HCT116 (cell line): ENCODE results near the gene C11orf98. TPM values are rescaled to one million over a fixed set of nuclear protein-coding genes. Genes with fewer than 3 reads are reported as not detected.

Source experiments
- ATAC-seq: fragments of 200-7000 bp; cut with Tn5 transposase; 2 replicates; pipeline ENCODE4 v1.9.1; 2020; ENCODE audit warnings: mild to moderate bottlenecking, moderate library complexity
- BruUV-seq: library from RNA; stranded (reverse); fragments of 400-500 nt; replicated peaks from 2 replicates; lab custom pipeline; 2021; lab: Mats Ljungman, UMichigan
- CTCF ChIA-PET: fragments of 300-600 bp; sonication (Branson Sonifier 250); formaldehyde crosslinking; loops from one replicate; lab custom pipeline; 2021; ENCODE audit warnings: antibody characterized with exemption; lab: Charles Lee
- POLR2A ChIA-PET: fragments of 300-600, 350-600 bp; sonication (Branson Sonifier 250); formaldehyde crosslinking; loops from one replicate; lab custom pipeline; 2021; ENCODE audit warnings: antibody characterized with exemption; lab: Charles Lee
- RAD21 ChIA-PET, 2 experiments: fragments of 300-600 bp; sonication (Branson Sonifier 250); formaldehyde crosslinking; loops; one replicate each; lab custom pipeline; 2023; ENCODE audit warnings: low total read pairs in 2 of 2; ENCODE audit not compliant: uncharacterized antibody in 2 of 2, unreplicated experiment in 2 of 2, low non-redundant PET in 1 of 2; lab: Charles Lee
- DNase-seq: peaks from one replicate; pipeline ENCODE4 v3.0.0-alpha.2; 2010; ENCODE audit warnings: low read depth, low spot score
- H2AFZ ChIP-seq: fragments of 200-600 bp; shearing (Covaris generic), sonication (generic); 2 replicates; pipeline ENCODE4 v1.6.1; 2017; ENCODE audit warnings: low read depth, mixed run types, mixed read lengths, antibody characterized with exemption, low read length; ENCODE audit not compliant: poor library complexity, severe bottlenecking
- H3K27ac ChIP-seq: 2 replicates; pipeline ENCODE4 v1.5.1; 2012; ENCODE audit warnings: low read depth, low read length
- H3K27me3 ChIP-seq: fragments of 200-600 bp; sonication (generic); 2 replicates; pipeline ENCODE4 v1.6.1; 2016; ENCODE audit warnings: mixed run types, low read length, mixed read lengths; ENCODE audit not compliant: insufficient read depth
- H3K36me3 ChIP-seq, 2 experiments: fragments of 200-500 bp in 1 of 2; fragments of 200-600 bp in 1 of 2; sonication (Bioruptor generic) in 1 of 2; sonication (generic) in 1 of 2; 2 replicates each; pipeline versions ENCODE4 v1.5.1 to v1.6.1; 2014 to 2016; ENCODE audit warnings: low read length in 2 of 2, inconsistent platforms in 1 of 2, mixed read lengths in 1 of 2, mixed run types in 1 of 2; ENCODE audit not compliant: insufficient read depth in 2 of 2, control insufficient read depth in 1 of 2
- H3K4me1 ChIP-seq, 2 experiments: fragments of 200-600 bp in 1 of 2; sonication (generic) in 1 of 2; 2 replicates each; pipeline versions ENCODE4 v1.5.1 to v1.6.1; 2012 to 2017; ENCODE audit warnings: low read length in 2 of 2, inconsistent platforms in 1 of 2, mild to moderate bottlenecking in 1 of 2, mixed read lengths in 1 of 2, mixed run types in 1 of 2, moderate library complexity in 1 of 2; ENCODE audit not compliant: insufficient read depth in 2 of 2, control insufficient read depth in 1 of 2
- H3K4me2 ChIP-seq: fragments of 200-600 bp; sonication (generic); 2 replicates; pipeline ENCODE4 v1.6.1; 2017; ENCODE audit warnings: mixed run types, low read length, mixed read lengths
- H3K4me3 ChIP-seq, 2 experiments: fragments of 200-600 bp in 1 of 2; sonication (generic) in 1 of 2; replicated peaks in 1 of 2; 2 replicates each; pipeline ENCODE4 v1.5.1; 2011 to 2016; ENCODE audit warnings: low read length in 2 of 2, control low read depth in 1 of 2, low read depth in 1 of 2, mild to moderate bottlenecking in 1 of 2, mixed read lengths in 1 of 2, mixed run types in 1 of 2
- H3K79me2 ChIP-seq: fragments of 200-600 bp; sonication (generic); 2 replicates; pipeline ENCODE4 v1.6.1; 2017; ENCODE audit warnings: mild to moderate bottlenecking, mixed run types, low read length, moderate library complexity, mixed read lengths; ENCODE audit not compliant: insufficient read depth
- H3K9ac ChIP-seq: fragments of 200-600 bp; sonication (generic); 2 replicates; pipeline ENCODE4 v1.6.1; 2016; ENCODE audit warnings: low read length, mixed read lengths
- H3K9me2 ChIP-seq: fragments of 200-600 bp; sonication (generic), shearing (Covaris generic); 2 replicates; pipeline ENCODE4 v1.6.1; 2017; ENCODE audit warnings: mixed run types, mild to moderate bottlenecking, moderate library complexity; ENCODE audit not compliant: insufficient read depth
- H3K9me3 ChIP-seq, 2 experiments: fragments of 200-500 bp in 1 of 2; fragments of 200-600 bp in 1 of 2; sonication (Bioruptor generic) in 1 of 2; sonication (generic) in 1 of 2; 2 replicates each; pipeline ENCODE4 v1.6.1; 2014 to 2017; ENCODE audit warnings: low read length in 2 of 2, mixed read lengths in 2 of 2, inconsistent platforms in 1 of 2, low read depth in 1 of 2, mild to moderate bottlenecking in 1 of 2, mixed run types in 1 of 2, moderate library complexity in 1 of 2; ENCODE audit not compliant: control insufficient read depth in 1 of 2, insufficient read depth in 1 of 2
- H4K20me1 ChIP-seq: fragments of 200-600 bp; sonication (generic), shearing (Covaris generic); 2 replicates; pipeline ENCODE4 v1.6.1; 2017; ENCODE audit warnings: mixed run types, mild to moderate bottlenecking, moderate library complexity; ENCODE audit not compliant: insufficient read depth
- CBX3 ChIP-seq: IDR thresholded peaks from 2 replicates; pipeline ENCODE4 v1.6.1; 2012; ENCODE audit warnings: low read depth
- ELF1 ChIP-seq: IDR thresholded peaks from 2 replicates; pipeline ENCODE4 v1.6.1; 2012; ENCODE audit warnings: low read depth, borderline replicate concordance
- EZH2 ChIP-seq: fragments of 200-600 bp; sonication (generic); IDR thresholded peaks from 2 replicates; pipeline ENCODE4 v1.6.1; 2017; ENCODE audit warnings: antibody characterized with exemption, mixed run types
- EZH2phosphoT487 ChIP-seq: fragments of 200-600 bp; IDR thresholded peaks from 2 replicates; pipeline ENCODE4 v1.6.1; 2018; ENCODE audit warnings: antibody characterized with exemption, borderline replicate concordance
- JUND ChIP-seq: IDR thresholded peaks from 2 replicates; pipeline ENCODE4 v1.6.1; 2012
- POLR2A ChIP-seq: IDR thresholded peaks from 2 replicates; pipeline ENCODE4 v1.7.0; 2011; ENCODE audit warnings: borderline replicate concordance; ENCODE audit not compliant: insufficient read depth, insufficient read length; ENCODE audit errors: extremely low read depth
- RAD21 ChIP-seq: IDR thresholded peaks from 2 replicates; pipeline ENCODE4 v1.6.1; 2012; ENCODE audit warnings: low read depth, mild to moderate bottlenecking
- SP1 ChIP-seq: IDR thresholded peaks from 2 replicates; pipeline ENCODE4 v1.6.1; 2012; ENCODE audit warnings: low read depth
- SRF ChIP-seq: IDR thresholded peaks from 2 replicates; pipeline ENCODE4 v1.6.1; 2012; ENCODE audit warnings: low read depth
- TCF7L2 ChIP-seq: IDR thresholded peaks from 2 replicates; pipeline ENCODE4 v1.7.0; 2011; ENCODE audit warnings: borderline replicate concordance, inconsistent platforms; ENCODE audit not compliant: insufficient read depth, insufficient read length; ENCODE audit errors: extremely low read depth
- YY1 ChIP-seq: IDR thresholded peaks from 2 replicates; pipeline ENCODE4 v1.6.1; 2011; ENCODE audit warnings: low read length, low read depth, moderate library complexity, mild to moderate bottlenecking; ENCODE audit not compliant: insufficient replicate concordance; ENCODE audit errors: extremely low read depth
- ZFX ChIP-seq: fragments of 450-650 bp; IDR thresholded peaks from 2 replicates; pipeline ENCODE4 v1.6.1; 2017
- intact Hi-C: fragments of 100-400 bp; cut with micrococcal nuclease; formaldehyde crosslinking; loops from 2 replicates; pipeline ENCODE4 v1.10.0; 2022
- total RNA-seq: library from RNA; stranded (reverse); gene quantifications from one replicate; pipeline ENCODE4 v1.2.1, GENCODE V29; 2021; ENCODE audit not compliant: unreplicated experiment
- TF ChIP-seq, protein P1 (sequence below): IDR thresholded peaks from 2 replicates; pipeline ENCODE4 v1.6.1; 2012
- TF ChIP-seq, protein P2 (sequence below): IDR thresholded peaks from 2 replicates; pipeline ENCODE4 v1.6.1; 2012
- TF ChIP-seq, protein P3 (sequence below), 3 experiments: fragments of 200-600 bp in 1 of 3; sonication (generic) in 1 of 3; IDR thresholded peaks in 2 of 3; conservative IDR thresholded peaks in 1 of 3; 2 replicates each; pipeline ENCODE4 v1.5.1; 2012 to 2017; ENCODE audit warnings: low read depth in 2 of 3, low read length in 2 of 3, antibody characterized with exemption in 1 of 3, borderline replicate concordance in 1 of 3, control low read depth in 1 of 3, mild to moderate bottlenecking in 1 of 3, mixed read lengths in 1 of 3, mixed run types in 1 of 3, moderate library complexity in 1 of 3; ENCODE audit not compliant: insufficient read depth in 1 of 3

C11orf98 gene
- total RNA-seq, 1 experiment from 2014 or later = 121 TPM

DNA sequence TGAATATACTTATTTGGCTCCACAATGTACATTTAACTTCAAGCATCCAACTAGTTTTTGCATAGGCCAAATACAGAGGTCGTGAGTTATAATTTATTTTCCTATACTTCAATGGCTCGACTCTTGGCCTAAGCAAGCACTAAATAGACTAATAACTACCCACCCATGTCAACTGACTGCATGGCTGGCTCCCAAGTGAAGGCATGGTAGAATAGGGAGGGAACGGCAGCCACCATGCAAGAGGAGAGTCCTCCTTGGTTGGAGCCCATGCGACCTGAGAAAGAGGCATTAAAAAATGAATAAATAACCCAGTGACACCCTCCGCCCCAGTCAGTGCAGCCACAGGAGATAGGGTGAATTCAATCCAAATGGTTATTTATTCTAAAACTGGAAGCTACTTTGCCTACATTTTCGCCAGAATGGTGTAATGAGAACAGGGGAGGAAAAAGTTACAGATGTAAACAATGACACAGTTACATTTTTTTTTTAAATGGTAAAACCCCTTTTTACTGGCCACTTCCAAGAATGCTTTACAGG, 47.3 kb upstream of the C11orf98 start (continued):
- TF ChIP-seq, protein P1, sequence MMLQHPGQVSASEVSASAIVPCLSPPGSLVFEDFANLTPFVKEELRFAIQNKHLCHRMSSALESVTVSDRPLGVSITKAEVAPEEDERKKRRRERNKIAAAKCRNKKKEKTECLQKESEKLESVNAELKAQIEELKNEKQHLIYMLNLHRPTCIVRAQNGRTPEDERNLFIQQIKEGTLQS = no peak
- TF ChIP-seq EZH2 (no peak), JUND (no peak), EZH2phosphoT487 (no peak), SP1 (no peak), ZFX (no peak), ELF1 (no peak), POLR2A (no peak)
- TF ChIP-seq, protein P2, sequence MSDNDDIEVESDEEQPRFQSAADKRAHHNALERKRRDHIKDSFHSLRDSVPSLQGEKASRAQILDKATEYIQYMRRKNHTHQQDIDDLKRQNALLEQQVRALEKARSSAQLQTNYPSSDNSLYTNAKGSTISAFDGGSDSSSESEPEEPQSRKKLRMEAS = no peak
- TF ChIP-seq, protein P3, sequence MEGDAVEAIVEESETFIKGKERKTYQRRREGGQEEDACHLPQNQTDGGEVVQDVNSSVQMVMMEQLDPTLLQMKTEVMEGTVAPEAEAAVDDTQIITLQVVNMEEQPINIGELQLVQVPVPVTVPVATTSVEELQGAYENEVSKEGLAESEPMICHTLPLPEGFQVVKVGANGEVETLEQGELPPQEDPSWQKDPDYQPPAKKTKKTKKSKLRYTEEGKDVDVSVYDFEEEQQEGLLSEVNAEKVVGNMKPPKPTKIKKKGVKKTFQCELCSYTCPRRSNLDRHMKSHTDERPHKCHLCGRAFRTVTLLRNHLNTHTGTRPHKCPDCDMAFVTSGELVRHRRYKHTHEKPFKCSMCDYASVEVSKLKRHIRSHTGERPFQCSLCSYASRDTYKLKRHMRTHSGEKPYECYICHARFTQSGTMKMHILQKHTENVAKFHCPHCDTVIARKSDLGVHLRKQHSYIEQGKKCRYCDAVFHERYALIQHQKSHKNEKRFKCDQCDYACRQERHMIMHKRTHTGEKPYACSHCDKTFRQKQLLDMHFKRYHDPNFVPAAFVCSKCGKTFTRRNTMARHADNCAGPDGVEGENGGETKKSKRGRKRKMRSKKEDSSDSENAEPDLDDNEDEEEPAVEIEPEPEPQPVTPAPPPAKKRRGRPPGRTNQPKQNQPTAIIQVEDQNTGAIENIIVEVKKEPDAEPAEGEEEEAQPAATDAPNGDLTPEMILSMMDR (IDR thresholded peaks at IDR 0.05 in 2 of 3, conservative IDR thresholded peaks at IDR 0.05 in 1 of 3; ENCODE audit: borderline replicate concordance in 1 of 3, insufficient read depth in 1 of 3, low read depth in 2 of 3, low read length in 2 of 3) = no peak
- TF ChIP-seq, all 23 proteins: peak for 0

DNA sequence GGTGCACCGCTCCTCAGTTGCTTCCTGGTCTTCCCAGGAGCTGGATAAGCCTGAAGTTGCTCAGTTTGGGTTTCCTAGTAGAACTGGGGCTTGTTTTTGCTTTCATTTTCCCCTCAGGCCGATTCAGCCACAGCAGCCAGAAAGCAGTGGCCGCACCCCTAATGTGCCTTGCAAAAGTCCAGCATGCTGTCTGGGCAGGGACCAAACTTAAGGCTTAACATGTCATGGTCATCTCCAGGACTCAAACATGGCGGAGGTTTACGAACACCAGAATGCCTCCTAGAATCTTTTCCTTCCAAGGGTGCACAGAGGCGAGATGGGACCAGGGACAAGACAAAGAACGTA, 45.0 kb upstream of the C11orf98 start:
- POLR2A ChIA-PET = interaction anchor here (0.9 kb wide), 1 partner anchor 17 kb away, joined by 3 read pairs; the partner anchor contains the start of gene HNRNPUL2
- RAD21 ChIA-PET = no interaction called here
- H3K4me1 ChIP-seq = peaks cover 5 to 19% of the 10 kb centered on the region in 2 experiments
- DNase-seq = no peak
- intact Hi-C loops = no loop called here
- peaks cover 25% of the 10 kb centered on the region for H3K79me2 ChIP-seq
- H3K9me3 ChIP-seq = no peaks in the 10 kb centered on the region
- no peak overlapping the region for H3K4me2 ChIP-seq
- no peak overlapping the region for H2AFZ ChIP-seq
- no peak for ATAC-seq
- H3K36me3 ChIP-seq = peaks cover 28 to 45% of the 10 kb centered on the region in 2 experiments
- BruUV-seq = no TSS peak
- no peaks in the 10 kb centered on the region for H3K27me3 ChIP-seq
- no peaks in the 10 kb centered on the region for H4K20me1 ChIP-seq
- H3K9me2 ChIP-seq = no peaks in the 10 kb centered on the region
- no peak overlapping the region for H3K9ac ChIP-seq
- H3K4me3 ChIP-seq = no peak overlapping the region
- H3K27ac ChIP-seq = no peak overlapping the region
- CTCF ChIA-PET = no interaction called here
- no peak for TF ChIP-seq JUND
- TF ChIP-seq, protein P1 = no peak
- no peak for TF ChIP-seq SRF
- TF ChIP-seq RAD21 = no peak
- no peak for TF ChIP-seq EZH2phosphoT487
- no peak for TF ChIP-seq YY1
- no peak for TF ChIP-seq SP1
- TF ChIP-seq, protein P2 = no peak
- no peak for TF ChIP-seq EZH2
- TF ChIP-seq CBX3 = no peak
- TF ChIP-seq, protein P3 (IDR thresholded peaks at IDR 0.05 in 2 of 3, conservative IDR thresholded peaks at IDR 0.05 in 1 of 3; ENCODE audit: borderline replicate concordance in 1 of 3, insufficient read depth in 1 of 3, low read depth in 2 of 3, low read length in 2 of 3) = no peak
- no peak for TF ChIP-seq TCF7L2
